ENCODE data around the gene GALNT8. TPM values are rescaled to one million over a fixed set of nuclear protein-coding genes. Genes with fewer than 3 reads are reported as not detected.

Gene GALNT8
- total and polyA plus RNA-seq, 2 of the 8 experiments (the other 6 are each of a cell fraction or from before 2014, with no cell fraction given) = 4.7 to 8.3 TPM

DNA sequence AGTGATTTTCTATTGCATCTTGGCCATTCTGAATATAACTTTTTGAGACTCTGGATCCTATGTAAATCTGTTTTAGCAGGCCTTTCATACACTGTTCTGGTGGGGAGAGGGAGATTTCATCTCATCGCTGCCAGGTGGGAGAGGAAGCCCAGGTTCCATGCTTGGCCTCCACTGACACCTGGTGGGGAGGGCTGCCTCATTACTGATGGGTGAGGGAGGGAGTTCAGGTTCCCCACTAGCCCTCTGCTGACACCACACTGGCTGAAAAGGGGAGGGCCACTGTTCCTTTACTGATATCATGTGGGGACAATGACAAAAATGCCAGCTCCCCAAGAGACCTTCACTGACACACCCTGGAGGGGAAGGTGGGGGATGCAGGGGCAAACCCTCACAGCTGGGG is 2.4 kb upstream of the GALNT8 start:
- H2AFZ ChIP-seq (ENCODE audit: low read length) = no peak overlapping the region
- H3K23ac ChIP-seq (ENCODE audit: insufficient read length) = no peak overlapping the region
- DNase-seq (ENCODE audit: low read depth in 1 of 2, low spot score in 2 of 2) (no peak), FAIRE-seq (no peak)
- H3K4me1 ChIP-seq (replicated peaks in 1 of 4; ENCODE audit: control insufficient read depth in 3 of 4, insufficient read depth in 4 of 4, low read length in 3 of 4) = peaks cover 6 to 25% (median 17%) of the 10 kb centered on the region in 4 experiments
- ChIA-PET POLR2A (ENCODE audit: partially characterized antibody) (no interaction called here), CTCF (ENCODE audit: partially characterized antibody) (interaction anchor here (0.6 to 0.7 kb wide), 2 partner anchors 41 to 45 kb away, joined by 3 read pairs; no protein-coding TSS in a partner anchor)
- peak overlapping the region; percentile 96 for H3K4ac ChIP-seq (replicated peaks; ENCODE audit: insufficient read length, low read depth, low read length)
- H3K4me2 ChIP-seq (ENCODE audit: insufficient read depth in 1 of 2, low read depth in 2 of 2, low read length in 2 of 2) = no peak overlapping the region
- no peak overlapping the region for H3K56ac ChIP-seq (replicated peaks; ENCODE audit: insufficient read length, low read depth, low read length)
- H4K5ac ChIP-seq (ENCODE audit: insufficient read length, low read depth, low read length) = no peak overlapping the region
- H4K8ac ChIP-seq (ENCODE audit: extremely low read depth, insufficient read depth, low read length) = no peak overlapping the region
- H3K23me2 ChIP-seq (ENCODE audit: low read depth, low read length) = peaks cover 5% of the 10 kb centered on the region; the same call in 1 of the 2 replicates
- H3K27me3 ChIP-seq (replicated peaks in 1 of 4; ENCODE audit: control insufficient read depth in 3 of 4, extremely low read depth in 1 of 4, insufficient read depth in 3 of 4, low read length in 3 of 4) = no peaks in the 10 kb centered on the region
- TF ChIP-seq TEAD4 (IDR thresholded peaks at IDR 0.05; ENCODE audit: low read depth, low read length) (no peak), EGR1 (IDR thresholded peaks at IDR 0.05; ENCODE audit: borderline replicate concordance, low read depth, low read length) (no peak), CTCF (IDR thresholded peaks at IDR 0.05; ENCODE audit: control extremely low read depth in 1 of 3, insufficient read depth in 1 of 3, low read depth in 1 of 3, low read length in 3 of 3) (peak in 2 of 3 experiments; percentile 19 to 28; a peak in 3 of 4 replicates), RAD21 (IDR thresholded peaks at IDR 0.05 in 1 of 2, conservative IDR thresholded peaks at IDR 0.05 in 1 of 2; ENCODE audit: low read depth in 2 of 2, low read length in 2 of 2) (peak; percentile 46 to 56), NRF1 (IDR thresholded peaks at IDR 0.05; ENCODE audit: low read depth, low read length) (no peak)
- H2BK5ac ChIP-seq (ENCODE audit: low read depth, low read length) = peak overlapping the region; percentile 71
- H3K9me3 ChIP-seq (ENCODE audit: insufficient read depth in 2 of 2, low read depth in 1 of 2, low read length in 1 of 2) = no peaks in the 10 kb centered on the region
- H4K91ac ChIP-seq (replicated peaks; ENCODE audit: insufficient read length, low read length) = peak overlapping the region; percentile 89
- peak overlapping the region; percentile 97; the same call in 1 of the 2 replicates for H2BK20ac ChIP-seq (ENCODE audit: low read length)
- H4K20me1 ChIP-seq (replicated peaks in 1 of 2; ENCODE audit: control insufficient read depth in 1 of 2, insufficient read depth in 2 of 2, low read length in 2 of 2) = no peaks in the 10 kb centered on the region
- no peak overlapping the region for H3K14ac ChIP-seq (ENCODE audit: insufficient read length)
- peak overlapping the region; percentile 46; the same call in 1 of the 2 replicates for H2BK15ac ChIP-seq (ENCODE audit: low read length)
- no peak overlapping the region for H3K9ac ChIP-seq (replicated peaks in 1 of 4; ENCODE audit: extremely low read depth in 1 of 4, low read depth in 3 of 4, low read length in 3 of 4)
- no peak overlapping the region for H3K27ac ChIP-seq (ENCODE audit: low read depth, low read length)
- no peaks in the 10 kb centered on the region for H3K36me3 ChIP-seq (ENCODE audit: control insufficient read depth in 2 of 4, insufficient read depth in 4 of 4, low read length in 3 of 4)
- WGBS, 2 experiments (ENCODE audit: extremely low coverage in 1 of 2, insufficient coverage in 1 of 2, insufficient read length in 1 of 2, insufficient replicate concordance in 2 of 2, low coverage in 1 of 2, low lambda C conversion rate in 2 of 2, missing lambda C conversion rate in 1 of 2) = 78% methylated on average over 1 of the region's 1 CpG; no CpG with 5 or more reads in 1 of the 2 experiments
- H3K4me3 ChIP-seq (ENCODE audit: extremely low read depth in 1 of 4, insufficient read depth in 2 of 4, low read depth in 3 of 4, low read length in 4 of 4) = no peak overlapping the region
- H2BK12ac ChIP-seq (ENCODE audit: low read depth, low read length) = peak overlapping the region; percentile 68; the same call in 1 of the 2 replicates
- H3K79me1 ChIP-seq (ENCODE audit: low read depth, low read length) = no peaks in the 10 kb centered on the region
- H2BK120ac ChIP-seq (replicated peaks; ENCODE audit: low read depth, low read length) = peak overlapping the region; percentile 93
- H3K79me2 ChIP-seq (ENCODE audit: control insufficient read depth in 1 of 2, insufficient read depth in 2 of 2, low read length in 2 of 2) = no peaks in the 10 kb centered on the region
- peak overlapping the region; percentile 82; the same call in 1 of the 2 replicates for H2AK5ac ChIP-seq (ENCODE audit: low read depth, low read length)
- peak overlapping the region; percentile 71 for H3K18ac ChIP-seq (ENCODE audit: extremely low read depth, low read length)

Measured in H1 (cell line).